ENCODE results near the gene FRMD8.
A peak's percentile ranks its signal among the peaks of the same experiment; 100 is the strongest.

Gene FRMD8

DNA sequence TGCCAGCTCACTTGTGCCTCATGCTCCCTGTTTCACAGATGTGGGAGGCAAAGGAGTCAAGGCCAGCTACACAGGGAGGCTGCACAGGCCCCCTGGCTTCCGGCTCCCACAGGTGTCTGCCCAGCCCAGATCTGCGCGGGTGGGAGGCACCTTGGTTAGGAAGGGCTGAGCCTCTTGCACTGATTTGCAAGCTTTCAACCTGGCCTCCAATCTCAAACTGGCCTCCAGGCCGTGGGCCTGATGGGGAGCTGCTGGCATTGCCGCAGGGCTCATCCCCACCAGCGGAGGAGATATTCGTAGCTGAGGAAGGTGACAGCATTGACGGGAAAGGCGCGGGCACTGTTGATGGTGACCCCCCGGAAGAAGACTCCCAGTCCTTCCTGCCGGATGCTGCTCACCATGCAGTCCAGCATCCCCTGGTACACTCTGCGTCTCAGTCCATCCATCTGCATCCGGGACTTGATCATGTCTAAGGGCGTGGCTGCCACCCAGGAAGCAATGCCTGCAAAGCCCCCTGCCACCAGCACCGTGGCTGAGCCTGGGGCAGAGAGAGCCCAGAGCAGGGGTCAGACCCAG, 10.2 kb upstream of the FRMD8 start:
- no peak for DNase-seq

DNA sequence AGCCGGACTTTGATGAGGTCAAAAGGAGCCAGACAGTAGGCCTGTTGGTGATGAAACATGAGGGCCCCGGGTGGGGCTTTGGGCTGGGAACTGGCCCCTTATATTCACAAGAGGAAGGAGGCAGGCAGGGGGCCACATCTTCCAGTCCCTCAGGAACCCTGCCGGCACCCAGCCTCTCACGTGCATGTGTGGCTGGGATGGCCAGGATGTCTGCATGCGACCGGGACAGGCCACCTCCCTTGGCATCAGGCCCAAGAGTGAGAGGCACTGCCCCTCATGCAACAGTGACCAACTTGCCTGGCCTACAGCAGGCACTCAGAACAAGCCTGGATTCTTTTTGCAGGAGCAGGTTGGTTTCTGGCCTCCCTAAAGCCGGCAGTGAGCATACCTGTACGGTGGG, 9.4 kb upstream of the FRMD8 start:
- DNase-seq: no peak

DNA sequence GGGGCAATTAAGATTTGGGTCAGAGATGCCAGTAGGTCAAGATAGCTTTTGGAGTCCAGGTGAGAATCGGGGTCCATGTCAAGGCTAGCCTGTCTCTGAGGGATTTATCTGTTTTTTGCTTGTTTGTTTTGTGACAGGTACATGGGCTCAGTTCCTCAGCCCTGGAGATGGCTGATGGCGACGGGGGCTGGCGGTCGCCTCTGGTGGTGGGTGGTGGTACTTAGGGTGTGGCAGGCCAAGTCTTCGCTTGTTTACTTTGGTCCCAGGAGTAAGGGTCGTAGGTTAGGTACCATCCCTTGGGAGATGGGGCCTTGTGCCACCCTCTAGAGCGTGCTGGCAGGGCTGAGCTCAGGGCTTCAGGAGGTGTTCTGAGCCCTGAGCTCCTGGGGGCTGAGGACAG, 8.7 kb upstream of the FRMD8 start:
- DNase-seq: no peak

DNA sequence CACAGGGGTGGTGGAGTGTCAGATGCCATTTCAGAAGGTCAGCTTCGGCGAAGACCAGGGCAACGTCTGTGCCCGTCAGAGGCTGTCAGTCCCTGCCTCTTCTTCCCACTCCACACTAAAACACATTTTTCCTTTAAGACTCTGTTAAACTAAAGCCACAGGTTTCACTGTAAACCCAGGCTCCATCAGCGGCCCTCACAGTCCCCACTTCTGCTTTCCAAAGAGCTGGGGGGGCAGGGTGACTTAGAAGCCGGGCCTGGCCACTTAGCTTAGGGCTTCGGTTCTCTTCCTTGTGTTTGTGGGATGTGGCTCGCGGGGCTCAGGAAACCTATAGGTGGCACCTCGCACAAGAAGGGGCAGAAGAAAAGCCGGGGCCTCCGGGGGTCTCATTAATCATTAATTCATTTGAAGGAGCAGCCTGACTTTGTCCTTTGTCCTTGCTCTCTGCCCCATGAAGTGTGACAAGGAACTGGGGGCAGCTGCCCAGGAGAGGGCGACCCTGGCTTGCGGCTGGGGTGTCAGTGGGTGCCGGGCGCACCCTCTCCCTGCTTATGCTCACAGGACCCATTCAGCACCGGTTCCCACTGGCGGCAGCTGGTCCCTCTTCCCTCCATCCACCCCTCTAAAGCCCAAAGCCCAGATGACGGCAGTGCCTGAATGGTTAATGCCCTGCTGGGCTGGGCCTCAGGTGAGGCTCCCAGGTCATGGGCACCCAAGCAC, 8.1 kb upstream of the FRMD8 start:
- no peak for DNase-seq

DNA sequence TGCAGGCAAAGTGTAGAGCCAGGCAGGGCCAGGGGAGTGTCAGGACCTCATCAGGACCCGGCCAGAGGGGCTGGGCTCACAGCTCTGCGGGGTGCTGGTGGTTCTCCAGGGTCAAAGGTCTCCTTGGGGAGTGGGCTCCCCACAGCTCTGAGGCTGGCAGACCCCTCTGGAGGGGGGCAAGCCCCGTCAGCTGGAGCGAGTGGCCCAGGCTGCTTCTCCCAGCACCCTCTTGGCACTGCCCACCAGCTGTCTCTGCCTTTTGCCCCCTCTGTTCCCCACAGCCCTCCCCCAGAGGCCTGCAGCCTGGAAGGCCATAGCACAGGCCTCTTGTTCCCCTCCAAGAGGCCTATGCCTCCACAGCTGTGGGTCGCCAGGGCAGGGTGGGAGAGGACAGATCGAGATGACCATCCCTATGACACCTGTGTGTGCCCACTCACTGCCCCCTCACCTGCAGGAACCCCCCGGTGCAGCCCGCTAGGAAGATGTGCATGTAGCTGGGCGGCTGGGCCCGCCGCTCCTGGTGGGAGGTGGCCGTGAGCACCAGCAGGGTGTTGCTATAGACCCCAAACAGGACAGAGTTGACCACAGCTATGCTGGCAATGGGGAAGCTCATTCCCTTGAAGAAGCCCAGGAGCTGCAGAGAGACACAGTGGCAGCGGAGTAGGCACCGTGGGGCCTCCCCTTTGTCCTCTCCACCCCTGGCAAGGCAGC, 7.4 kb upstream of the FRMD8 start:
- no peak for DNase-seq

DNA sequence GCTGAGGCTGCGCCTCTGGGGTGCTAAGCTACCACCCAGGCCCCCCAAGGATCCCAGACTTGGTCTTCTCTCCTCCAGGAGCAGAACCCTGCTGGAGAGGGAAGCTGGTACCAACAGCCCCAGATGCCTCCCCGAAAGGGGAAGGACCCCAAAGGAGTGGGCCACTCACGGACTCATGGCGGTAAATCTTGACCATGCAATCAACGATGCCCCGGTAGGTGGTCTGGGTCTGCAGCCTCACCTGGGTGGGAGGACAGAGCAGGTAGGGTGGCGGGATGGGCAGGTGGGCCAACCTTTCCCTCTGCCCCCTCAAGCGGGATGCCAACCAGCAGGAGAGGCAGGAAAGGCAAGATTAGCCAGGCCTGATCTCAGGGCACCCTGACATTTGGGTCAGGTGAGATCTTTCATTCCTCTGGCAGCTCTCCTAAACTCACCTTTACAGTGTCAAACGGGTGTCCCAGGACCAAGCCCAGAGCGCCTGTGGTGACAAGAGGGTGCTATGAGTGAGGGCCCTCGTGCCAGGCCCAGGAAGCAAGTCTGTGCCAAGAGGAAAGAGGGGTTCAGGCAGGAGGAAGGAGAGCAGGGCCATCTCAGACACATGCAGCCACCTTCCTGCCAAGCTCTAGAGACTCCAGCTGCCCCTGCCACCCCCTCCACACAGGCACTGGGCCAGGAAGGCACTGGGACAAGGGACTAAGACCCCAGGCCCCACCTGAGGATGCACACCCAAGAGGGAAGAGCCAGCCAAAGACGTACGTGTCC, 6.6 kb upstream of the FRMD8 start:
- no peak for DNase-seq

DNA sequence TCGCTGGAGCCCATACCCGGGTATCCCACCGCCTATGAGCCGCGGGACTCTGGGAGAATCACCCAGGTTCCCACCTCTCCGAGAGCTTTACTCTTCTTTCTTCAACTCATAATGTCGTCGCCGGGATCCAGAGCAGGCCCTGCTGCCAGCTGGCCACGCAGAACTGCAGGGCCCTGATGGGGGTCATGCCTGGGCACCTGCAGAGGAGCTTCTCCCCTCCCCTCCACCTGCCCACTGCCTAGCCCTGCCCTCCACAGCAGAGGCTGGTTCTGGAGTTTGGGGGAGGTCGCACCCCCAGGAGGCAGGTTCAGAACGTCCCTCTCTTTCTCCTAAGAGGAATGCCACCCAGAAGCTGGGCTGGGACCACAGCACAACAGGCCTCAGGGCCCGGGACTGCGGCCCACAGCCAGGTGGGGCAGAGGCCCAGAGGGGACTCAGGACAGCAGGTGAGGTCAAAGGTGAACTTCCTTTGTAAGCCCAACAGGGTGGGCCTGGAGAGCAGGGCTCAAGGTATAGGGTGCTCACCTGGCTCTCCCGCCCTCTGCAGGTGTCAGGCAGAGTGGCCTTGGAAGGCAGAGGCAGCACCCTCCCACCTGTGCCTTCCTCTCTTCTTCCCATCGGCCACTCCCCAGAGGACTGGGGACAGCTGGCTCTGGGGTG, 5.8 kb upstream of the FRMD8 start:
- no peak for DNase-seq

DNA sequence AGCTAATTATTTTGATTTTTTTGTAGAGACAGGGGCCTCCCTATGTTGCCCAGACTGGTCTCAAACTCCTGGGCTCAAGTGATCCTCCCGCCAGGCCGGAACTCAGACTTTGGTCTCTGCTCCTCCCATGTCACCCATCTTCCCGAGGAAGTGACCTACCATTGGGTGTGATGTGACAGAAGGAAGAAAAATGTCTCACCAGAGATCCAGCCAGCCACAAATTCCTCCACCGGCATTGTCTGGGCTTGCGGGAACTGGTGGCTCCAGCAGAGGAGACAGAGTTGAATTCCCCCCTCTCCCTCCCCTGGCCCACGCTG, 4.8 kb upstream of the FRMD8 start:
- peak; percentile 16 for DNase-seq

DNA sequence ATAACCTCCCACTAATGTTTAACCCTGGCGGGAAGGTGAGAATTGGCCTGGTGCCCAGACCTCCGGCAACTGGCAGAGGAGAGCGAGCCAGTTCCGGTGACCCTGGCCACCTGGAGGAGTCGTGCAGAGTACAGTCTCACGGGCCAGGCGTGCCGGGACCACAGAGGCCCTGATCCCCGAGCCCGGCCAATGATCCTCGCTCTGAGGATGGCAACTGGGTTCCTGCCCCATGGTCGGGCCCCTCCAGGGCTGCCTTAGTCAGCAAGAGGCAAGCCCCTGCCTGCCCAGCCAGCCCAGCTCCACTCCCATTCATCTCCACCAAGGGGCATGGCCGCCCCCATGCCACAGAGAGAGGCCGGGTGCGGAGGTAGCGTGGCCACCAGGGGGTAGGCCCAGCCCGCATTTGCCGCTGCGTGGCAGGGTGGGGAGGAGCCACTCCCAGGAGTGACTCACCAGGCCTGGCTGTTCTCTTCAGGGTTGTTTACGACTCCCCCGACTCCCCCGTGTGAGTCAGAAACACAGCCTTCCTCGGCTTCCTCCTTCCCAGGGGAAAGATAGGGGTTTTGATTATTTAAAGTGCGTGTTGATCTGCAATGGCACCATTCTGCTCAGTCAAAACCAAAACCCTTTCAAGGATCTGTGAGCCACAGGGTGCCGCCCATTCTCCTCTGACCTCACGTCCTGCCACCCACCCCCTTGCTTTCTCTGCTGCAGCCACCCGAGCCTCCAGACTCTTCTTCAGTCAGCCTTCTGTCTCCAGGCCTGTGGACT, 4.2 kb upstream of the FRMD8 start, which contains the start of gene SLC25A45:
SLC25A45 (minus strand) TSS at position 614 of the 771 bp plus-strand sequence. CDS start 695 bp downstream, outside the sequence.
- peak; percentile 83 for DNase-seq

DNA sequence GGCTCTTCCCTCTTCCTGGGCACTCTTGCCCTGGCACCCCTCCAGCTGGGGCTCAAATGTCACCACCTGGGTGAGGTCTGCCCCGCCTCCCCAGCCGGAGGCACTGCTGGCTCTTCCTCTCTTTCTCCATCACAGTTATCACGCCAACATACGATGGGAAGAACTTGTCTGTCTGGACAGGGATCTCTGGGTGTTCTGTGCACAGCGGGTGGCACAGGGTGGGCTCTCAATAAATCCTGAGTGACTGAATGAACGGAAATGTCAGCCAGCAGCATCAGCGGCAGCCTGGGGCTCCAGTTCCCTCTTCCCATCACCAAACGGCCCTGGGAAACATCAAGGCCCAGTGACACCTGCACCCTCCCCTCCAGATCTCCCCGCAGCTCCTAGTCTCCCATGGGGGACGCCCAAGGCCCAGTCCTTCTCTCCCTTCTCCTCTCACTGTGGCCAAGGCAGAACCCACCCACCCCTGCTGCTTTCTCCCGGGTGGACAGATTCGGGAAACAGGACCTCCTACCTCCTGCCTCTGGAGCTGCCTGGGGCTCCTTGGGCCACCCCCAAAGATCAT, 3.6 kb upstream of the FRMD8 start:
- no peak for DNase-seq

DNA sequence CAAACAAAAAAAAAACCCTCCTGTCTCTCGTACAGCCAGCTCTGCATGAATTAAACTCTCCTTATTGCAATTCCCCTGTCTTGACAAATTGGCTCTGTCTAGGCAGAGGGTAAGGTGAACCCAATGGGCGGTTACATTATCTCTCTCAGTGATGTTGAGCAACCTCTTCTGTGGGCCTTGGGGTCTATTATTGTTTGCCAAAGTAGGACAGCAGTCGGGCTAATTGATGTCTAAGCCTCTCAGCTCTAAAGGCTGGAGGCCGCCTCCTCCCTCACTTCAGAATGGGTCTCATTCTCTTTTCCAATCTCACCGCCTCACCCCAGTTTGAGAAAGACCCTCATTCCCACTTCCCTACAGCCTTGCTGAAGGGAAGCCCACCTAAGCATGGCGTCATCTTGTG, 2.7 kb upstream of the FRMD8 start:
- no peak for DNase-seq

DNA sequence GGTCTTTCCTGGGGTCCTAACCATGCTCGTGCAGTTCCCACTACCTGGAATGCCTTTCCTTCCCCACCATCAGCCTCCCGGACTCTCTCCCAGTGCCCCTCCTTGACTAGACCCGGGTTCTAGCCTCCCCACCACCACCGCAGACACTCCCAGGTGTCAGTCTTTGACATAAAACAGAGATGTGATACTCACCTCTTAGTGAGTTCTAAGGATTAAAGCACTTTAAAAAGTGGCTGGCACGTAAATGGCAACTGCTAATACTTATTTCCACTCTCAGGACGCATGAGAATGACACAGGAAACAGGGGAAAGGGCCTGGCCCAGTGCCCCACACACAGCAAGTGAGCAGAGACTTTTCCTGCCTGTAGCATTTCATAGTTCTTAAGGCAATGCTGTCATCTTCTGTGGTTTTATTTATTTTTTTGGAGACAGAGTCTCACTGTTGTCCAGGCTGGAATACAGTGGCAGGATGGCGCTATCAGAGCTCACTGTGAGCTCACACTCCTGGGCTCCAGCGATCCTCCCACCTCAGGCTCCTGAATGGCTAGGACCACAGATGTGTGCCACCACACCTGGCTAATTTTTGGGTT, 2.0 kb upstream of the FRMD8 start:
- no peak for DNase-seq

DNA sequence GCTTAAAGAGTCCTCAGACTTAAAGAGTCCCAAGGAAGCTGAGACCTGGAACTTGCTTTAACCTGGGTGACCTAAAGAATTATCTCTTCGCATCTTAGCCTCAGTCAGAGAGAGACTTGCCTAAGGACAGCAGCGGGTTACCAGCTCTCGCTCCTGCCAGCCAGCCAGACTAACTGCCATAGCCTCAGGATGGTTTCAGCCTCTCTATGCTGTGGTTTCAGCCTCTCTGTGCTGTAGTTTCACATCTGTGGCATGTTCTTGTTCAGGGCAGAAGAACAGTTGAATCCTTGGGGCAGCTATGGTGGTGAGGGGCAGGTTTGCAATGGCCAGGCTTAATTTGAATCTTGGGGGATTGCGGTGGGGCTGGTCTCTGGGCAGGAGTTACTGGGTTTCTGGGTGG, 2.3 kb downstream of the FRMD8 start:
- no peak for DNase-seq

DNA sequence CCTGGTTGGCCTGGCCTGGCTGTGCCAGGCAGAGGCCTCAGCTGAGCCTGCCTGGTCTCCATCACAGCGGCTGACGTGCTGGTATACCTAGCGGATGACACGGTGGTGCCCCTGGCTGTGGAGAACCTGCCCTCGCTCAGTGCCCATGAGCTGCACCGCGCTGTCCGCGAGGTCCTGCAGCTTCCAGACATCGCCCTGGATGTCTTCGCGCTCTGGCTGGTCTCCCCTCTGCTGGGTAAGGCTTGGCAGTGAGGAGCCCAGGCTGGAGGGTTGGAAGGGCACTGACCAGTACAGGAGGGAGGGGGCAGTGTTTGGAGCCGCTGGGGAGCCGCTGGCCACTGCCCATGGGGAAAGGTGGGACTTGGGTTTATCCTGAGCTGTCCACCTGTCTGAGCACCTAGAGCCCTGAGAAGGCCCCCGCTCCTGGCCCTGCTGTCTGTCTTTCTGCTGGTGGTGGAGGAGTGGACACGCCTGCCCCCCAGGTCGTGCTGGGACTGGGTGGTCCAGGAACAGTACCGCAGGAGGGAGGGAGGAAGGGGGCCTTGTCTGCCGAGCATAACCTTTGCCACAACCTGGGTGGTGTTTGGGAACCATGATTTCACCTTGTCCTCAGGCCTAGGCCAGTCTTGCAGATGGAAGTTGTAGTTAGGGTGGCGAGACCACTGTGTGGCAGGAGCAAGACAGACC, 3.0 kb downstream of the FRMD8 start:
- DNase-seq: no peak

DNA sequence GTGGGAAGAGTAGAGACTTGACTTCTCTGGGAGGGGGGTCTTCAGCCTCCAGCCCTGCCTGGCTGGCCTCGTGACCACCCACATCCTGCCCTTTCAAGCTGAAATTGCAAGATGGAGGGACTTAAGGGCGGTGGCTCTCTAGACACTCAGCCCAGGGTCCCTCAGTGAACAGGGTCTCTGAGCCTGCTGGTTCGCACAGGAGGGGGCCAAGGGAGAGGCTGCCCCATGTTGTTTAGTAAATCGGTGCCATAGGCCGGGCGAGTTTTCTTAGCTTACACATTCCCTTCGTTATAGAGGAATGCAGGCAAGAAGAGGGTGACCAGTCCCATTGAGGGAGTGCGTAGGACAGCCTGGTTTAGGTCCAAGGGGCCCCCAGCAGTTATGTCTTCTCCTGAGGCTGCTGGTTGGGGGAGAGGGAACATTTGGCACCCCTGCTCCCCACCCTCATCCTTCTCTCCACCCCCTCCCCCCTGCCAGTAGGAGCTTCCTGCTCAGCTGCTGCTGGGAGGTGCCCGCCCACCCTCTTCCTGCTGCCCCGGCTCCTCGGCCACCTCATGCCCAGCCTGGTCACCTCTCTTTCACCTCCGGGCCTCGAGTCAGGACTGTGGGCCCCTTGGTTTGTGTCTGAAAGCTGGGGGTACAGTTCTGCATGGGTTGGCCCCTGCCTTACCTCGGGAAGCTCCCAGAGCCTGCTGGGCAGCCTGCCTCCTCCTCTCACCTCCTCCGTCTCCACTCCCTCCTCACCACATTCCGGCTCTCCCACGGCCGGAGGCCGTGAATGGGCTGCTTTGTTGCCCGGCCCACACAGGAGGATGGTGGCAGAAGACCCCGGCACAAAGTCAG, 3.9 kb downstream of the FRMD8 start:
- no peak for DNase-seq

DNA sequence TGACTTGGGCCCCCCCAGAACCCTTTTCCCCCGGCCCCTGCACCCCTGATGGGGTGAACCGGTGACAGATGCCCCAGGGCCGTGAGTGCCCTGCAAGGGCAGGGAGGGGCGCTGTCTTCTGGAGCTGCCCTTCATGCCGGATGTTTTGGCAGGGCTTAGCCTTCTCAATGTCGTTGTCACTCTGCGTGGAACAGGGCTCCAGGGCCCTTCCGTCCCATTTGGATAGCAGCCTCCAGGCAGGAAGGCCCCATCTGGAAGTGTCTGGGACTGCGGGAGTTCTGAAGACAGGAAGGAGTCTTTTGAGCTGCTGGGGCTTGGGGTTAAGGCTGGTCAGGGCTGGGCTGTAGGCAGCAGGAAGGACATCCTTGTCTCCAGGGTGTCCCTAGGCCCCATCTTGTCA, 4.6 kb downstream of the FRMD8 start:
- no peak for DNase-seq

DNA sequence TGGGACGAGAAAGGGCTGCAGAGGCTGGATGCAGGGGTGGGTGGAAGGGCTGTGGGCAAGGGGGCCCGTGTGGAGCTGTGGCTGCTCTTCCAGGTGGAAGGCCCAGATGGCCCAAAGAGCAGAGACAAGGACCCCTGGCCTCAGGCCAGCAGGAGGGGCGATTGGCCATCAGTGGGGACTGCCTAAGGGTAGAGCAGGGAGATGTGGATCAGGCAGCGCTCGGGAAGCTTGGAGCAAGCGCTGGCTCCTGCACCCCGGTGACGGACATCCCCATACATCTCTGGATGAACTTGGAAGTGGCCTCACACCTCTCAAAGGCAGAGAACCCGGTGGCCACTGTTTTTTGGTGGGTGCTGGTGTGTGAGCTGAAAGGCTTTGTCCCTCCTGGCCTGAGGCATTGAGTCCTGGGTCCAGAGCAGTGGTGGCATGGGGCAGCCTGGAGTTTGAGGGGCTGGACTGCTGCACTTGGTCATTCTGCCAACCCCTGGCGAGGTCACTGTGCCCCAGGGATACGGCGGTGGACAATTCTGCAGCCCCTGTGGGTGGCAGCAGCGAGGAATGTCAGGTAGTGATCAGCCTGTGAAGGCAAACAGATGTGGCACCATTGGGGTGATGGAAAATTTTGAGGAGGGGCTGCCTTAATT, 5.9 kb downstream of the FRMD8 start:
- DNase-seq: no peak

DNA sequence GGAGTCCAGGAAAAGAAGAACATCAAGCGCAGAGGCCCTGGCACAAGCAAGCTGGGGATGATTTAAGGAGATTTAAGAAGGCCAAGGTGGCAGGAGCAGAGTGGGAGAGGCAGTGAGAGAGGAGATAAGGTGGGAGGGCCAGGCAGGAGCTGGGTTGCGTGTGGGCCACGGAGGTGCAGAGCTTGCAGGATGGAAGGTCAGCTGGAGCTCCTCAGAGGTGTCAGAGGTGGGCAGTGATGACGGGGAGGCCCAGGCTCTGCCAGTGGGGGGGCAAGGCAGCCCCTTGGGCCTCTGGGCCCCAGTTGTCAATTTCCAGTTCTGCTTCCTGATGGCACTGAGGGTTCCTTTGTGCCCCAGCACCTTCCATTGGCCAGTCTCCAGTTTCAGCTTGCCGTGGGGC, 6.5 kb downstream of the FRMD8 start:
- no peak for DNase-seq

DNA sequence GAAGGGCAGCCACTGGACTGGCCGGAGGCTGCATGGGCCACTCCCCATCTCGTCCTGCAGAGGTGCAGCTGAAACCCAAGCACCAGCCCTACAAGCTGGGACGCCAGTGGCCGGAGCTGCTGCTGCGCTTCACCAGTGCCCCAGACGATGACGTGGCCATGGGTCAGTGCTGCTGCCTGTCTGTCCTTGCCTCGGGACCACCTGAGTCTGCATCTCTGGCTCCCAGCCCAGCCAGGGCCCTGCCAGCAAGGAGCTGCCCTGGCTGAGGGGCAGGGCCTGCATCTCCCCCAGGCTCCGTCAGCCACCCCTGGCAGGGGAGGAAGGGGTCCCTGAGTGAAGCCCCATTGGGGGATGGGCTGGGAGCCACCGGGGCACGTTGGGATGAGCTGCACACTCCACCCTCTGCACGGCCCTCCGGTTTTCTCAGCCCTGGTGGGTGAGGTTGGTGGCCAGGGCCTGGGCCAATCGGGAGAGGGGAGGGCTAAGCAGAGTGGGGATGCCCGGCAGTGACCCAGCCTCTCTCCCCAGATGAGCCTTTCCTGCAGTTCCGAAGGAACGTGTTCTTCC, 7.2 kb downstream of the FRMD8 start:
- DNase-seq: no peak

Measured in T-helper 9 cell (primary cell).